Thyroid gland (tissue), 4 donors: Measurements from ENCODE around the gene RNF121. TPM values are rescaled to one million over a fixed set of nuclear protein-coding genes. Genes with fewer than 3 reads are reported as not detected.

Source experiments
- DNase-seq, 2 donors: peaks; one replicate each; pipeline ENCODE4 v3.0.0-alpha.2; 2019
- H3K27ac ChIP-seq, 3 donors: fragments of 200-600 bp; sonication (generic); 1 replicate in 2 of 3; 2 replicates in 1 of 3; pipeline ENCODE4 v1.5.1; 2016 to 2019; ENCODE audit warnings: mild to moderate bottlenecking in 1 of 3, moderate library complexity in 1 of 3
- H3K27me3 ChIP-seq: fragments of 200-600 bp; sonication (generic); one replicate; pipeline ENCODE4 v1.5.1; 2019
- H3K36me3 ChIP-seq, 2 donors: fragments of 200-600 bp; sonication (generic); one replicate each; pipeline ENCODE4 v1.5.1; 2016 to 2019
- H3K4me1 ChIP-seq, 2 donors: fragments of 200-600 bp; sonication (generic); one replicate each; pipeline ENCODE4 v1.5.1; 2017 to 2019
- H3K4me3 ChIP-seq, 3 donors: fragments of 200-600 bp; sonication (generic); replicated peaks in 1 of 3; 1 replicate in 2 of 3; 2 replicates in 1 of 3; pipeline ENCODE4 v1.5.1; 2016; ENCODE audit warnings: mild to moderate bottlenecking in 1 of 3
- H3K9me3 ChIP-seq: fragments of 200-600 bp; sonication (generic); one replicate; pipeline ENCODE4 v1.5.1; 2017
- CTCF ChIP-seq, 6 experiments: fragments of 200-600 bp in 3 of 6; fragments of 450-650 bp in 3 of 6; sonication (generic) in 3 of 6; IDR thresholded peaks; one replicate each; pipeline ENCODE4 v1.5.1; 2016 to 2019; ENCODE audit warnings: antibody characterized with exemption in 6 of 6, mild to moderate bottlenecking in 2 of 6, inconsistent platforms in 1 of 6, moderate library complexity in 1 of 6
- POLR2A ChIP-seq, 2 donors: fragments of 450-650 bp; IDR thresholded peaks; one replicate each; pipeline ENCODE4 v1.6.1; 2017; ENCODE audit warnings: antibody characterized with exemption in 2 of 2, mild to moderate bottlenecking in 2 of 2, moderate library complexity in 1 of 2
- WGBS, 2 donors: methylation state at CpG; one replicate each; pipeline ENCODE4 v1.1.5; 2017; 5-methylcytosine and 5-hydroxymethylcytosine counted together
- intact Hi-C: fragments of 100-400 bp; cut with DNase I; formaldehyde crosslinking; loops from one replicate; pipeline ENCODE4 v1.15.1; 2023
- total RNA-seq, 4 donors: library from RNA; depleted of rRNA; stranded (reverse); fragments of >200 nt; gene quantifications; one replicate each; pipeline ENCODE4 v1.2.3, GENCODE V29; 2016

Gene RNF121
- total RNA-seq, 4 donors from 2014 or later: 41.9 to 64.4 (median 54.7) TPM

GRCh38 chr11:72010529-72011233, 81.8 kb downstream of the RNF121 start:
- Histone ChIP-seq H3K4me3 (no peak overlapping the region), H3K36me3 (peaks cover 99 to 100% of the 10 kb centered on the region in 2 donors), H3K4me1 (peaks cover 0 to 3% of the 10 kb centered on the region in 2 donors), H3K27ac (no peak overlapping the region), H3K9me3 (no peaks in the 10 kb centered on the region), H3K27me3 (no peaks in the 10 kb centered on the region)
- DNase-seq: no peak
- TF ChIP-seq CTCF (IDR thresholded peaks at IDR 0.05) (no peak), POLR2A (IDR thresholded peaks at IDR 0.05) (no peak)
- whole genome bisulfite sequencing, 2 donors: 92 to 96% methylated on average over 7 to 9 of the region's 10 CpGs
- intact Hi-C loops: no loop called here

- TF ChIP-seq POLR2A (IDR thresholded peaks at IDR 0.05) (no peak), CTCF (IDR thresholded peaks at IDR 0.05) (no peak)
- Histone ChIP-seq H3K27me3 (no peaks in the 10 kb centered on the region), H3K4me1 (peaks cover 0 to 3% of the 10 kb centered on the region in 2 donors), H3K9me3 (no peaks in the 10 kb centered on the region), H3K36me3 (peaks cover 99 to 100% of the 10 kb centered on the region in 2 donors), H3K27ac (no peak overlapping the region), H3K4me3 (no peak overlapping the region)
- WGBS, 2 donors: 85 to 86% methylated on average over 5 of the region's 5 CpGs
- DNase-seq: no peak
- intact Hi-C loops: no loop called here
Observed at GRCh38 chr11:72012091-72012630, 83.3 kb downstream of the RNF121 start.

GRCh38 chr11:72012897-72013721, 84.3 kb downstream of the RNF121 start:
- H3K9me3 ChIP-seq: no peaks in the 10 kb centered on the region
- no peak for TF ChIP-seq CTCF (IDR thresholded peaks at IDR 0.05)
- no peak for TF ChIP-seq POLR2A (IDR thresholded peaks at IDR 0.05)
- no peaks in the 10 kb centered on the region for H3K27me3 ChIP-seq
- no peak overlapping the region for H3K27ac ChIP-seq
- H3K36me3 ChIP-seq: peaks cover 99 to 100% of the 10 kb centered on the region in 2 donors
- H3K4me1 ChIP-seq: peaks cover 0 to 3% of the 10 kb centered on the region in 2 donors
- H3K4me3 ChIP-seq: no peak overlapping the region
- DNase-seq: no peak
- intact Hi-C loops: no loop called here
- 86 to 90% methylated on average over 21 to 23 of the region's 33 CpGs for WGBS, 2 donors

GRCh38 chr11:72013765-72014711, 85.2 kb downstream of the RNF121 start:
- DNase-seq: no peak
- no peak overlapping the region for H3K4me3 ChIP-seq

More at GRCh38 chr11:72013765-72014711, 85.2 kb downstream of the RNF121 start:
- intact Hi-C loops: no loop called here
- peaks cover 99 to 100% of the 10 kb centered on the region in 2 donors for H3K36me3 ChIP-seq
- no peaks in the 10 kb centered on the region for H3K9me3 ChIP-seq
- no peak overlapping the region for H3K27ac ChIP-seq
- H3K4me1 ChIP-seq: peaks cover 0 to 3% of the 10 kb centered on the region in 2 donors
- no peaks in the 10 kb centered on the region for H3K27me3 ChIP-seq
- 89 to 91% methylated on average over 33 to 35 of the region's 38 CpGs for whole genome bisulfite sequencing, 2 donors
- TF ChIP-seq POLR2A (IDR thresholded peaks at IDR 0.05) (no peak), CTCF (IDR thresholded peaks at IDR 0.05) (no peak)
